Testis (tissue), 2 donors: ENCODE measurements around the gene ACAP3.

ENCODE experiments used
- POLR2A ChIP-seq: fragments of 450-650 bp; IDR thresholded peaks from one replicate; pipeline ENCODE4 v1.6.1; 2017; ENCODE audit warnings: antibody characterized with exemption, mild to moderate bottlenecking, moderate library complexity
- TF ChIP-seq, protein P1 (sequence below), 3 experiments: fragments of 450-650 bp in 2 of 3; fragments of 200-600 bp in 1 of 3; sonication (generic) in 1 of 3; IDR thresholded peaks; one replicate each; pipeline ENCODE4 v1.5.1; 2016 to 2019; ENCODE audit warnings: antibody characterized with exemption in 3 of 3, mild to moderate bottlenecking in 2 of 3, moderate library complexity in 1 of 3

DNA sequence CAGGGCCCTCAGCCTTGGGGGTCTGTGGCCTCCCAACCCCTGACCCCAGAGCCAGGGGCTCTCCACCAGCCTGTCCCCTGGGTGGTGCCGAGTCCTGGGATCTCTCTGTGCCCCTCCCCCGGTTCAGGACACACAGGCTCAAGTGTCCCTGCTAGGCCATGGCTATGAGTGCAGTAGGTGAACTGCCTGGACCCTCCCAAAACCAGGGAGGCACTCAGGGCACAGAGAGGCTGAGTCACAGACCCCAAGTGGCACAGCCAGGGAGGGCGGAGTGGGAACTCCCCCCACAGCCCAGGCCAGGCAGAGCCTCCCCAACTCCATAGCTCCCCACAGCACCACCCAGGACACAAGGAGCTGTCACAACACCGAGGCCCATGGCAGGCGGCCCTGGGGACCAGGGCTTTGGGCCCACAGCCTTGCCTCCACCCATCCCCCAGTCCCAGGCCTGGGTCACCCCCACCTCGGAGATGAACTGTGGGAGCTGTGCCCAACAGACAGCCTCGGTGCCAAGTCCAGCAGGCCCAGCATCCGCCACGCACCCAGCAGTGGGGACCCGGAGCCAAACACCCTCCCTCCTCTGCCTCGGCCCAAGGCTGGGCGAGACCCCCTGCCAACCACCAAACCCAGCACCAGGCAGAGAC, 38.2 kb upstream of the ACAP3 start:
- TF ChIP-seq, protein P1, sequence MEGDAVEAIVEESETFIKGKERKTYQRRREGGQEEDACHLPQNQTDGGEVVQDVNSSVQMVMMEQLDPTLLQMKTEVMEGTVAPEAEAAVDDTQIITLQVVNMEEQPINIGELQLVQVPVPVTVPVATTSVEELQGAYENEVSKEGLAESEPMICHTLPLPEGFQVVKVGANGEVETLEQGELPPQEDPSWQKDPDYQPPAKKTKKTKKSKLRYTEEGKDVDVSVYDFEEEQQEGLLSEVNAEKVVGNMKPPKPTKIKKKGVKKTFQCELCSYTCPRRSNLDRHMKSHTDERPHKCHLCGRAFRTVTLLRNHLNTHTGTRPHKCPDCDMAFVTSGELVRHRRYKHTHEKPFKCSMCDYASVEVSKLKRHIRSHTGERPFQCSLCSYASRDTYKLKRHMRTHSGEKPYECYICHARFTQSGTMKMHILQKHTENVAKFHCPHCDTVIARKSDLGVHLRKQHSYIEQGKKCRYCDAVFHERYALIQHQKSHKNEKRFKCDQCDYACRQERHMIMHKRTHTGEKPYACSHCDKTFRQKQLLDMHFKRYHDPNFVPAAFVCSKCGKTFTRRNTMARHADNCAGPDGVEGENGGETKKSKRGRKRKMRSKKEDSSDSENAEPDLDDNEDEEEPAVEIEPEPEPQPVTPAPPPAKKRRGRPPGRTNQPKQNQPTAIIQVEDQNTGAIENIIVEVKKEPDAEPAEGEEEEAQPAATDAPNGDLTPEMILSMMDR (IDR thresholded peaks at IDR 0.05): no peak
- TF ChIP-seq POLR2A: no peak
